ENCODE measurements around the gene DUSP19. TPM values are rescaled to one million over a fixed set of nuclear protein-coding genes. Genes with fewer than 3 reads are reported as not detected.

The DUSP19 gene
- total and polyA plus RNA-seq, 2 of the 8 experiments (the other 6 are each of a cell fraction or from before 2014, with no cell fraction given), result 0.73 to 2.3 TPM

- TF ChIP-seq, protein P1, sequence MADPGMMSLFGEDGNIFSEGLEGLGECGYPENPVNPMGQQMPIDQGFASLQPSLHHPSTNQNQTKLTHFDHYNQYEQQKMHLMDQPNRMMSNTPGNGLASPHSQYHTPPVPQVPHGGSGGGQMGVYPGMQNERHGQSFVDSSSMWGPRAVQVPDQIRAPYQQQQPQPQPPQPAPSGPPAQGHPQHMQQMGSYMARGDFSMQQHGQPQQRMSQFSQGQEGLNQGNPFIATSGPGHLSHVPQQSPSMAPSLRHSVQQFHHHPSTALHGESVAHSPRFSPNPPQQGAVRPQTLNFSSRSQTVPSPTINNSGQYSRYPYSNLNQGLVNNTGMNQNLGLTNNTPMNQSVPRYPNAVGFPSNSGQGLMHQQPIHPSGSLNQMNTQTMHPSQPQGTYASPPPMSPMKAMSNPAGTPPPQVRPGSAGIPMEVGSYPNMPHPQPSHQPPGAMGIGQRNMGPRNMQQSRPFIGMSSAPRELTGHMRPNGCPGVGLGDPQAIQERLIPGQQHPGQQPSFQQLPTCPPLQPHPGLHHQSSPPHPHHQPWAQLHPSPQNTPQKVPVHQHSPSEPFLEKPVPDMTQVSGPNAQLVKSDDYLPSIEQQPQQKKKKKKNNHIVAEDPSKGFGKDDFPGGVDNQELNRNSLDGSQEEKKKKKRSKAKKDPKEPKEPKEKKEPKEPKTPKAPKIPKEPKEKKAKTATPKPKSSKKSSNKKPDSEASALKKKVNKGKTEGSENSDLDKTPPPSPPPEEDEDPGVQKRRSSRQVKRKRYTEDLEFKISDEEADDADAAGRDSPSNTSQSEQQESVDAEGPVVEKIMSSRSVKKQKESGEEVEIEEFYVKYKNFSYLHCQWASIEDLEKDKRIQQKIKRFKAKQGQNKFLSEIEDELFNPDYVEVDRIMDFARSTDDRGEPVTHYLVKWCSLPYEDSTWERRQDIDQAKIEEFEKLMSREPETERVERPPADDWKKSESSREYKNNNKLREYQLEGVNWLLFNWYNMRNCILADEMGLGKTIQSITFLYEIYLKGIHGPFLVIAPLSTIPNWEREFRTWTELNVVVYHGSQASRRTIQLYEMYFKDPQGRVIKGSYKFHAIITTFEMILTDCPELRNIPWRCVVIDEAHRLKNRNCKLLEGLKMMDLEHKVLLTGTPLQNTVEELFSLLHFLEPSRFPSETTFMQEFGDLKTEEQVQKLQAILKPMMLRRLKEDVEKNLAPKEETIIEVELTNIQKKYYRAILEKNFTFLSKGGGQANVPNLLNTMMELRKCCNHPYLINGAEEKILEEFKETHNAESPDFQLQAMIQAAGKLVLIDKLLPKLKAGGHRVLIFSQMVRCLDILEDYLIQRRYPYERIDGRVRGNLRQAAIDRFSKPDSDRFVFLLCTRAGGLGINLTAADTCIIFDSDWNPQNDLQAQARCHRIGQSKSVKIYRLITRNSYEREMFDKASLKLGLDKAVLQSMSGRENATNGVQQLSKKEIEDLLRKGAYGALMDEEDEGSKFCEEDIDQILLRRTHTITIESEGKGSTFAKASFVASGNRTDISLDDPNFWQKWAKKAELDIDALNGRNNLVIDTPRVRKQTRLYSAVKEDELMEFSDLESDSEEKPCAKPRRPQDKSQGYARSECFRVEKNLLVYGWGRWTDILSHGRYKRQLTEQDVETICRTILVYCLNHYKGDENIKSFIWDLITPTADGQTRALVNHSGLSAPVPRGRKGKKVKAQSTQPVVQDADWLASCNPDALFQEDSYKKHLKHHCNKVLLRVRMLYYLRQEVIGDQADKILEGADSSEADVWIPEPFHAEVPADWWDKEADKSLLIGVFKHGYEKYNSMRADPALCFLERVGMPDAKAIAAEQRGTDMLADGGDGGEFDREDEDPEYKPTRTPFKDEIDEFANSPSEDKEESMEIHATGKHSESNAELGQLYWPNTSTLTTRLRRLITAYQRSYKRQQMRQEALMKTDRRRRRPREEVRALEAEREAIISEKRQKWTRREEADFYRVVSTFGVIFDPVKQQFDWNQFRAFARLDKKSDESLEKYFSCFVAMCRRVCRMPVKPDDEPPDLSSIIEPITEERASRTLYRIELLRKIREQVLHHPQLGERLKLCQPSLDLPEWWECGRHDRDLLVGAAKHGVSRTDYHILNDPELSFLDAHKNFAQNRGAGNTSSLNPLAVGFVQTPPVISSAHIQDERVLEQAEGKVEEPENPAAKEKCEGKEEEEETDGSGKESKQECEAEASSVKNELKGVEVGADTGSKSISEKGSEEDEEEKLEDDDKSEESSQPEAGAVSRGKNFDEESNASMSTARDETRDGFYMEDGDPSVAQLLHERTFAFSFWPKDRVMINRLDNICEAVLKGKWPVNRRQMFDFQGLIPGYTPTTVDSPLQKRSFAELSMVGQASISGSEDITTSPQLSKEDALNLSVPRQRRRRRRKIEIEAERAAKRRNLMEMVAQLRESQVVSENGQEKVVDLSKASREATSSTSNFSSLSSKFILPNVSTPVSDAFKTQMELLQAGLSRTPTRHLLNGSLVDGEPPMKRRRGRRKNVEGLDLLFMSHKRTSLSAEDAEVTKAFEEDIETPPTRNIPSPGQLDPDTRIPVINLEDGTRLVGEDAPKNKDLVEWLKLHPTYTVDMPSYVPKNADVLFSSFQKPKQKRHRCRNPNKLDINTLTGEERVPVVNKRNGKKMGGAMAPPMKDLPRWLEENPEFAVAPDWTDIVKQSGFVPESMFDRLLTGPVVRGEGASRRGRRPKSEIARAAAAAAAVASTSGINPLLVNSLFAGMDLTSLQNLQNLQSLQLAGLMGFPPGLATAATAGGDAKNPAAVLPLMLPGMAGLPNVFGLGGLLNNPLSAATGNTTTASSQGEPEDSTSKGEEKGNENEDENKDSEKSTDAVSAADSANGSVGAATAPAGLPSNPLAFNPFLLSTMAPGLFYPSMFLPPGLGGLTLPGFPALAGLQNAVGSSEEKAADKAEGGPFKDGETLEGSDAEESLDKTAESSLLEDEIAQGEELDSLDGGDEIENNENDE (IDR thresholded peaks at IDR 0.05; ENCODE audit: insufficient replicate concordance, low read length), result no peak
- TF ChIP-seq ZNF274 (IDR thresholded peaks at IDR 0.05; ENCODE audit: borderline replicate concordance, extremely low read depth, low read length) (no peak), CBX8 (IDR thresholded peaks at IDR 0.05; ENCODE audit: borderline replicate concordance, low read depth, low read length) (no peak), RFX5 (IDR thresholded peaks at IDR 0.05; ENCODE audit: borderline replicate concordance, low read depth, low read length) (no peak), CREB1 (IDR thresholded peaks at IDR 0.05) (peak; percentile 41; the same call in 1 of the 2 replicates), FOSL1 (IDR thresholded peaks at IDR 0.05; ENCODE audit: insufficient read depth, low read depth, low read length) (no peak), GABPA (IDR thresholded peaks at IDR 0.05; ENCODE audit: borderline replicate concordance, insufficient read depth, low read length) (no peak), GTF2F1 (IDR thresholded peaks at IDR 0.05; ENCODE audit: borderline replicate concordance, low read depth, low read length) (0 out of 2 replicates have a peak, but pooled peaks have one; percentile 51), MAX (IDR thresholded peaks at IDR 0.05) (peak; percentile 15; the same call in 1 of the 2 replicates), SRF (IDR thresholded peaks at IDR 0.05; ENCODE audit: low read depth, low read length) (no peak)
Observed at GRCh38 chr2:183078464-183079138, at the start of gene DUSP19 (continued).
